SK-N-MC (cell line): ENCODE measurements around the gene SLC38A10.

ENCODE experiments used
- EZH2 ChIP-seq: fragments of 200-600 bp; sonication (generic); IDR thresholded peaks from one replicate; pipeline ENCODE4 v1.6.1; 2017; ENCODE audit warnings: antibody characterized with exemption
- FOXP2 ChIP-seq: optimal IDR thresholded peaks from 2 replicates; pipeline ENCODE3; 2011; ENCODE audit warnings: mild to moderate bottlenecking, moderate library complexity; ENCODE audit not compliant: insufficient read depth; ENCODE audit errors: extremely low read length, control extremely low read depth
- POLR2AphosphoS5 ChIP-seq: IDR thresholded peaks from 2 replicates; pipeline ENCODE4 v1.6.1; 2012; ENCODE audit warnings: mild to moderate bottlenecking, low read depth, low read length, borderline replicate concordance

- TF ChIP-seq EZH2 (no peak), POLR2AphosphoS5 (no peak), FOXP2 (no peak)
Observed at GRCh38 chr17:81233811-81234505, 61.1 kb downstream of the SLC38A10 start.
